ENCODE results near the gene C10orf67.

- no peak for TF ChIP-seq TAF1 (IDR thresholded peaks at IDR 0.05; ENCODE audit: low read depth, low read length)
- no peak for TF ChIP-seq EZH2 (IDR thresholded peaks at IDR 0.05; ENCODE audit: low read depth, low read length, severe bottlenecking)
- no peak for TF ChIP-seq SUZ12 (IDR thresholded peaks at IDR 0.05; ENCODE audit: low read length)
These were observed 18.5 kb upstream of the C10orf67 start for GRCh38 chr10:23362879-23363792.

Data from H1 (cell line).